Calu3 (cell line): ENCODE results near the gene CTSS. TPM values are rescaled to one million over a fixed set of nuclear protein-coding genes. Genes with fewer than 3 reads are reported as not detected.

Experiments
- BruUV-seq: library from RNA; stranded (reverse); fragments of 400-500 nt; replicated peaks from 2 replicates; lab custom pipeline; 2021; lab: Mats Ljungman, UMichigan
- CTCF ChIA-PET: fragments of 300-600 bp; sonication (Branson Sonifier 250); formaldehyde crosslinking; loops from one replicate; lab custom pipeline; 2022; ENCODE audit warnings: antibody characterized with exemption; lab: Charles Lee
- DNase-seq: peaks from one replicate; pipeline ENCODE4 v3.0.0; 2022
- H3K27ac Mint-ChIP-seq: one replicate; pipeline ENCODE4 v1.8.0; 2022; ENCODE audit warnings: mixed read lengths; ENCODE audit not compliant: unreplicated experiment
- H3K27me3 Mint-ChIP-seq: one replicate; pipeline ENCODE4 v1.8.0; 2022; ENCODE audit warnings: mixed read lengths; ENCODE audit not compliant: unreplicated experiment
- H3K36me3 Mint-ChIP-seq: one replicate; pipeline ENCODE4 v1.8.0; 2022; ENCODE audit warnings: mild to moderate bottlenecking, moderate library complexity, mixed read lengths; ENCODE audit not compliant: insufficient read depth, unreplicated experiment
- H3K4me1 Mint-ChIP-seq: one replicate; pipeline ENCODE4 v1.8.0; 2022; ENCODE audit warnings: mild to moderate bottlenecking, low read depth, mixed read lengths; ENCODE audit not compliant: unreplicated experiment
- H3K4me3 Mint-ChIP-seq: one replicate; pipeline ENCODE4 v1.8.0; 2022; ENCODE audit warnings: mild to moderate bottlenecking, low read depth, moderate library complexity, mixed read lengths; ENCODE audit not compliant: unreplicated experiment
- H3K9me3 Mint-ChIP-seq: one replicate; pipeline ENCODE4 v1.8.0; 2022; ENCODE audit warnings: low read depth, mixed read lengths; ENCODE audit not compliant: unreplicated experiment
- CTCF ChIP-seq: fragments of 200-600 bp; IDR thresholded peaks from one replicate; pipeline ENCODE4 v1.8.0; 2022; ENCODE audit warnings: antibody characterized with exemption; ENCODE audit not compliant: unreplicated experiment
- intact Hi-C: fragments of 100-400 bp; cut with micrococcal nuclease; formaldehyde crosslinking; loops from one replicate; pipeline ENCODE4 v1.10.0; 2022; ENCODE audit not compliant: unreplicated experiment
- total RNA-seq: library from RNA; stranded (reverse); gene quantifications from 2 replicates; pipeline ENCODE4 v1.2.3, GENCODE V29; 2022

CTSS gene
- total RNA-seq, 1 experiment from 2014 or later, result 144 TPM

GRCh38 chr1:150763018-150763417 lies 2.6 kb downstream of the CTSS start:
- no peak for DNase-seq
- peaks cover 34% of the 10 kb centered on the region for H3K4me1 Mint-ChIP-seq
- no peak overlapping the region for H3K4me3 Mint-ChIP-seq
- intact Hi-C loops, result no loop called here
- H3K27ac Mint-ChIP-seq, result no peak overlapping the region
- CTCF ChIA-PET, result no interaction called here
- no peaks in the 10 kb centered on the region for H3K9me3 Mint-ChIP-seq
- no peak for TF ChIP-seq CTCF
- peaks cover 22% of the 10 kb centered on the region for H3K36me3 Mint-ChIP-seq
- BruUV-seq, result no TSS peak
- H3K27me3 Mint-ChIP-seq, result no peaks in the 10 kb centered on the region

- Mint-ChIP-seq H3K27ac (no peak overlapping the region), H3K9me3 (no peaks in the 10 kb centered on the region), H3K27me3 (no peaks in the 10 kb centered on the region), H3K4me1 (peaks cover 34% of the 10 kb centered on the region), H3K36me3 (peaks cover 22% of the 10 kb centered on the region), H3K4me3 (no peak overlapping the region)
- DNase-seq, result no peak
- BruUV-seq, result no TSS peak
- CTCF ChIA-PET, result no interaction called here
- intact Hi-C loops, result no loop called here
- TF ChIP-seq CTCF, result no peak
These were observed 3.0 kb downstream of the CTSS start for GRCh38 chr1:150762552-150762951.

GRCh38 chr1:150761801-150762200 lies 3.8 kb downstream of the CTSS start:
- DNase-seq, result no peak
- CTCF ChIA-PET, result no interaction called here
- Mint-ChIP-seq H3K27me3 (no peaks in the 10 kb centered on the region), H3K27ac (no peak overlapping the region), H3K4me1 (peaks cover 33% of the 10 kb centered on the region), H3K36me3 (peaks cover 19% of the 10 kb centered on the region), H3K9me3 (no peaks in the 10 kb centered on the region), H3K4me3 (no peak overlapping the region)
- no TSS peak for BruUV-seq
- TF ChIP-seq CTCF, result no peak
- intact Hi-C loops, result no loop called here

GRCh38 chr1:150760013-150760412 lies 5.6 kb downstream of the CTSS start:
- intact Hi-C loops, result no loop called here
- CTCF ChIA-PET, result no interaction called here

More at GRCh38 chr1:150760013-150760412, 5.6 kb downstream of the CTSS start:
- H3K4me3 Mint-ChIP-seq, result no peak overlapping the region
- no peak for DNase-seq
- TF ChIP-seq CTCF, result no peak
- no peaks in the 10 kb centered on the region for H3K27me3 Mint-ChIP-seq
- BruUV-seq, result no TSS peak
- no peaks in the 10 kb centered on the region for H3K9me3 Mint-ChIP-seq
- peaks cover 6% of the 10 kb centered on the region for H3K36me3 Mint-ChIP-seq
- H3K27ac Mint-ChIP-seq, result no peak overlapping the region
- H3K4me1 Mint-ChIP-seq, result peaks cover 16% of the 10 kb centered on the region
